ENCODE measurements around the gene CES2. TPM values are rescaled to one million over a fixed set of nuclear protein-coding genes. Genes with fewer than 3 reads are reported as not detected.

The CES2 gene
- total RNA-seq, 1 experiment from 2014 or later = 25.2 TPM

DNA sequence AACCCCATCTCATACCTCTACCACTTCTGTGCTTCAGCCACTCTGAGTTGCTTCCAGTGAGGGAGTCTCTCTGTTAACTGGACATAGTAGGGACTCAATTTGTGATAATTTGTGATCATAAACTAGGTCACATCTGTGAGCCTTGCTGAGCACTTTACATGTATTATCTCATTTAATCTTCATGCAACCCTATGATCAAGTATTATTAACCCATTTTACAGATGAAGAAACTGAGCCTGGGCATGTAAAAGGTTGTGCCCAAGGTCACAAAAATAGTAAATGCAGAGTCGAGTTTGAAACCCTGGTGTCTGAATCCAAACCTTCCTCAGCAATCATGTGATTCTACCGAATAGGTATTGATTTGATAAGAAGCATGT is 36.4 kb upstream of the CES2 start:
- Histone ChIP-seq H3K9me3 (replicated peaks) (no peaks in the 10 kb centered on the region), H3K27ac (no peak overlapping the region), H3K4me3 (no peak overlapping the region), H3K27me3 (peaks cover 4% of the 10 kb centered on the region; the same call in 1 of the 2 replicates), H3K4me1 (peaks cover 18% of the 10 kb centered on the region), H3K36me3 (no peaks in the 10 kb centered on the region)
- no peak for DNase-seq

DNA sequence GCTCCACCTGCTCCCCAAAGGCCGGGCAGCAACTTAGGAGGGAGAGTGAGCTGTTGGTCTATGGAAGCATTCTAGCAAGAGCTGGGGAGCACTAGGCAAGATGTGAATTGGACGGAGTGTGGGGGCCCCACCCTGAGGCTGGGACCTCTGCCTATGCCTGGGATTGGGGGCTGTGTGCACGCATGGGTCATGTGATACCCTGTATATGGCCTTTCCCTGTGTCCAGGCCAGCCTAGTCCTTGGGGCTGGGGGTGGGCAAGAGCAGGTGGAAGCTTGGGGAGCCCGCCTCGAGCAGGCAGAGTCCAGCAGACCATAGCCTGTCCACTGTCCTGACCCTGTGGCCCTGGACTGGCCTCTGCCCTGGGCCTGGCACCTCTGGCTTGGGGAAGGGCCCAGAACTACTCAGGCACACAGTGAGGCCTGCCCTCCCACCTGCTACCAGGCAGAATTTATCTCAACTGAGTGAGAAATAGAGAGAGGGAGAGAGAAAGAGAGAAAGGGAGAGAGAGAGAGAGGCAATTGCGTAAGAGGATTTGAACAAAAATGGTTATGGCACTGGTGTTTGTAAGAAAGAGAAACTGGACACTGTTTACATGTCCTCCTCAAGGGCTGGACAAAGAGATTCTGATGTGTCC is 35.9 kb upstream of the CES2 start:
- DNase-seq = no peak
- Histone ChIP-seq H3K4me1 (peaks cover 18% of the 10 kb centered on the region), H3K4me3 (no peak overlapping the region), H3K27me3 (peaks cover 4% of the 10 kb centered on the region; the same call in 1 of the 2 replicates), H3K36me3 (no peaks in the 10 kb centered on the region), H3K27ac (no peak overlapping the region), H3K9me3 (replicated peaks) (no peaks in the 10 kb centered on the region)

DNA sequence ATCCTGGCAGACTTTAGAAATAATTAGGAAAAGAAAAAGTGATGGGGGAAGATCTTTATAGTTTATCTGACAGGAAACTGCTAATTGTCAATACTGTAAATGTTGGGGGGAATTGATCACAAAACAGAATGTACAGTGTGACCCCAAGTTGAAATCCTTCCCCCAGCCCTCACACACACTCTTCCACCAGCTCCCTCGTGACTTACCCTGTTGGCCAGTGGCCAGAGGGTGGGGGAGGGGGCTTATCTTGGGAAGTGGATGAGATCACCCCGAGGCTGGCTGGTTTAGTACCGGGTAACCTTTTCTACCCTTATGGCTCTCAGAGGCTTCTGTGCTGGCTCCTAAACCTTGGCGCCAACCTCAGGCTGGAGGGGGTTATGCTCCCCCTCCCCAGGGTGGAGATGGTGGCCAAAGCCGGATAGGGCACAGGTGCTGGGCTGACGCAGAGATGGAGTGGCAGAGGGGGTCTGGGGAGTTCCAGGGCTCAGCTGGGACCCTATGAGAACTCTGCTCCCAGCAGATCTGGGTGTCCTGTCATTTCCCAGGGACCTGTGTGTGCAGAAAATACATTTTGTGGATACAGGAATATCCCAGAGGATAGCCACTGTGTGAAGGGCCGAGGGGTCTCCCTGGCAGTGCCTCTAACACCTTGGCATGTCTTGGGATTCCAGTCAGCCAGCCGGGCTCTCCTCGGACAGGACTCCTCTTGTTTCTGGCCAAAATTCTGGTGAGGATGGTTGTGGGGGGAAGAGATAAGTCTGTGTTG is 35.2 kb upstream of the CES2 start:
- Histone ChIP-seq H3K36me3 (no peaks in the 10 kb centered on the region), H3K27ac (no peak overlapping the region), H3K4me3 (no peak overlapping the region), H3K9me3 (replicated peaks) (no peaks in the 10 kb centered on the region), H3K4me1 (peaks cover 23% of the 10 kb centered on the region), H3K27me3 (peaks cover 4% of the 10 kb centered on the region; the same call in 1 of the 2 replicates)
- peak; percentile 86 to 88 for DNase-seq

DNA sequence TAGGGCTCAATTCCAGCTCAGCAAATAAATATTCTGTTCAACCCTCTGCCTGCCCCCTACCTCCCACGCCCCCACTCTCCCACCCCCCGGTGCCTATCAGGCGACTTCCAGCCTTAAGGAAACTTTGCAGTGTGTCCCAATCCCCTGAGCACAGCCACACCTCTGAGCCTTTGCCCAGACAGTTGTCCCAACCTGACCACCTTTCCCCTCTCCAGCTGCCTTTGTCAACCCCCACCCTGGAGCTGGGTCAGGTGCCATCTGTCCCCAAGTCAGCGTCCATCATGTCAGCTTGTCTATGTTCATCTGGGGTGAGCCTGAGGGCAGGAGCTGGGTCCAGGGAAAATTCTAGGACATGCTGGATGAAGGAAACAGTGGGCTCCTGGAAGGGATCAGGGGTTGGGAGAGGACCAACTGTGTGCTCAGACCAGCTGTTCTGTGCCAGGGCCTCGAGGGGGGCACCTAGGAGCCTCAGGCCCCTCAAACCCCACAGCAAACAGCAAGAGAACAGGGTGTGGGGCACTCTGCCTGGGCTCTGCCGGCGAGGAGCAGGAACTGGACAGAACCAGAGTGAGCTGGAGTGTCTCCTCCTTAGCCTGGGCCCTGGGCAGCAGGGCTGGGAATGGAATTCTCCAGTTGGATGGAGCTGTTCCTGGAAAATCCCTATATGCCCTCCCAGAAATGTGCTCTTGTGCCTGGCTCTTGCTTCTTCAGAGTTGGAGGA is 34.4 kb upstream of the CES2 start:
- no peak for DNase-seq
- H3K4me1 ChIP-seq = peaks cover 29% of the 10 kb centered on the region
- H3K36me3 ChIP-seq = no peaks in the 10 kb centered on the region
- H3K9me3 ChIP-seq (replicated peaks) = no peaks in the 10 kb centered on the region
- peaks cover 1% of the 10 kb centered on the region; the same call in 1 of the 2 replicates for H3K27me3 ChIP-seq
- H3K27ac ChIP-seq = no peak overlapping the region
- H3K4me3 ChIP-seq = no peak overlapping the region

DNA sequence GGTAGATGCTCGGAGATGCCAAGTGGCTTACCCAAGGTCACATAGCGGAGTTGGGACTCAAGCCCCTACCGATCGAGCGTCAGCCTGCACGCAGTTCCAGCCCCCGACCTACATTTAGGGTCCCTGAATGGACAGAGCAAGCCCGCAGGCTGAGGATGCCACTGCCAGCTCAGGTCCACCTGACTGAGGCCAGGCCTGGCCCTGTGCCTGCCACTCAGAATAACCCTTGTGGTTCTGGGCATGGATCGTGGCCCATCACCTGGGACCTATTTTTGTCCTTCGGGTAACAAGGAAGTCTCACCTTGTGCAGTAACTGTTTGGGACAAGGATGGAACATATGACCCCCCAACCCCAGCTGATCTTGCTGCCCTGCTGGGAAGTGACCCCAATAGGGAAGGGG is 33.7 kb upstream of the CES2 start:
- Histone ChIP-seq H3K4me1 (peaks cover 29% of the 10 kb centered on the region), H3K27me3 (no peaks in the 10 kb centered on the region), H3K4me3 (no peak overlapping the region), H3K9me3 (replicated peaks) (no peaks in the 10 kb centered on the region), H3K36me3 (no peaks in the 10 kb centered on the region), H3K27ac (no peak overlapping the region)
- DNase-seq = no peak

DNA sequence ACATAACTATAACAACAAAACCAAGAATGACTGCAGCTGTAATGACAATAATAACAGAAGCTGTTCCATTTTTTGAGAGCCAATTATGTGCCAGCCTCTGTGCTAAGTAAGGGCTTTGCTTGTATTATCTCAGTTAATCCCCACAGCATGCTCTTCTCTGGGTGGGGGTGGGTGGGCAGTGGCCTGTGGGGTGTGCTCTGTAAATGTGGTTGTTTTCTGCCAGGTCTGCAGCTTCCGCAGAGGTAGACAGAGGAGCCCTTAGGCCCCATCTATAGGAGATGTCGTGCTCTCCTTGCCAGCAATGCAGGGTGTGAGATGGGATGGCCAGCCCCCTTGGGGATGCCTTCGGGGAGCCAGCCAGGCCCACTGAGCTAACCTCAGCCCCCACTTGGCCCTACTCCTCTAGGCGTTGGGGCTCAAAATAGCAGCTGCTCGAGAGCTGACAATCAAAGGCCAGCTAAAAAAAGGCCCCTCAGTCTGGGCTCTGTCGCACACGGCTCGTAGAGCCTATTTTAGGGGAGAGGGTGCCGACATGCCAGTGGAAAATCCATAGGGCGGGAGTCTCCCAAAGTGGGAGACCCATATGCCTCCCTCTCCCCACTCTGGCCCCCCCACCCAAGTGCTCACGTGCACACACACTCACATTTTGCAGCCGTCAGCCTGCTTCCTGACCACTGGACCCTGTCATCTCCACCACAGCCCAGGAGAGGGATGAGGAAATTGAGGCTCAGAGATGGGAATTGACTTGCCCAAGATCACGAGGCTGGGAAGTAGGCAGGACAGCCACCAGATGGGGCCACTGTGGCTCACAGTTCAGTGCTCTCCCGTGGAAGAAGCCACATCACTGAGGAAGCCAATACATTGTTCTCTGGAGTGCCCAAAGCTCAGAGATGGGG is 32.4 kb upstream of the CES2 start:
- peak; percentile 50 to 56 for DNase-seq
- Histone ChIP-seq H3K9me3 (replicated peaks) (no peaks in the 10 kb centered on the region), H3K27ac (no peak overlapping the region), H3K4me3 (no peak overlapping the region), H3K27me3 (no peaks in the 10 kb centered on the region), H3K36me3 (no peaks in the 10 kb centered on the region), H3K4me1 (peaks cover 29% of the 10 kb centered on the region)

GRCh38 chr16:66903544-66904427 is 31.5 kb upstream of the CES2 start:
- Histone ChIP-seq H3K4me3 (no peak overlapping the region), H3K27ac (no peak overlapping the region), H3K27me3 (no peaks in the 10 kb centered on the region), H3K36me3 (no peaks in the 10 kb centered on the region), H3K9me3 (replicated peaks) (no peaks in the 10 kb centered on the region), H3K4me1 (peaks cover 29% of the 10 kb centered on the region)
- no peak for DNase-seq

DNA sequence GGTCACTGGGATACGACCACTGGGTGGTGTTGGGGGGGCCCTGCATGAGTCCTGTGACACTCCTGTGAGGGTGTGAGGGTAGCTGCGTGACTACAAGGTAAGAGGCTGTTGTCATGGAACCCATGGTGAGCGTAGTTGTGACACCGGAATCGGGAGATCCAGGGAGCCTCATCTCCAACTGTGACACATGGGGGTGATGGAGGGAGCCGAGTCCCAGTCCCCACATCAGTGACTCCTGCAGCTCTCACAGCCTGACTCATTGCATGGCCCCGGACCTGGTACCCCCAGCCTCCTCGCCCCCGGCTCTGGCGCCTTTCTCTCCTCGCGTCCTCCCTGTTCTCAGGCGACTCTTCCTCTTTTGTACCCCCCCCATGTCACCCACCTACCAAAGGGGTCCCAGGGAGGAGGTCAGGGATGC is 30.9 kb upstream of the CES2 start:
- no peak overlapping the region for H3K4me3 ChIP-seq
- DNase-seq = no peak
- no peaks in the 10 kb centered on the region for H3K9me3 ChIP-seq (replicated peaks)
- H3K27me3 ChIP-seq = no peaks in the 10 kb centered on the region
- peaks cover 29% of the 10 kb centered on the region for H3K4me1 ChIP-seq
- no peaks in the 10 kb centered on the region for H3K36me3 ChIP-seq
- no peak overlapping the region for H3K27ac ChIP-seq

DNA sequence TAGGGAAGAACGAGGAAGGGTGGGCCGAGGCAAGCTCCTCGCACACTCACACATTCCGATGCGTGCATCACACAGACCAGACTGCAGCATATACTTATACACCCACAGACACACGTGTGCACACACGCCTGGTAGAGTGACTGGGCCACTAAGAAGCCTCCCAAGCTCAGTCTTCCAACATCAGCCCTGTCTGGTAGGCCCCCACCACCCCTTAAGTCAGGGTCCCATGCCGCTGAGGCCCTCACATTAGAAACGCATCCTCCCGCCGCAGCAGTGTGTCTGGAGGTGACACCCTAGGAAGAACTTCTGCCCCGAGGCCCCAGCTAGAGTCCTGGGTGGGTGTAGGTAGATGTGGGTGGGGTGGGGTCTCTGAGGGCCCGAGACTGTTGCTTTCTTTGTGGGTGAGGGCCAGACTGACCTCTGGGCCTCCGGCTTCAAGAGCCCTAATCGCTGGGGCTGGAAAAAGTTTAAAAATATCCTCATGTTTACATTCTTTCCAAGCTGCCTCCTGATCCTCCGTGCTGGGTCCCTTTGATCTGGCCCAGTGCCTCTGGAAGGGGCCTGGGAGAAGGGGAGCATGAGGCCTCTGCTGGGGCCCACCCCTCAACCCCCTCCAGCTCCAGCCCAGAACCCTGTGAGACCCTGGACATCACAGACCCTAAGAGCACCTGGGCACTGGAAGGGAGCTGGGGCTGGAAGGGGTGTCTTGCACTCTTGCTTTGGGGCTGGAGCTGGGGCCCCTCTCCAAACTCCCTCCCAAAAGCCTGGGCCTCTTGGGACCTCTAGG is 30.3 kb upstream of the CES2 start:
- no peaks in the 10 kb centered on the region for H3K36me3 ChIP-seq
- peaks cover 23% of the 10 kb centered on the region for H3K4me1 ChIP-seq
- H3K27me3 ChIP-seq = no peaks in the 10 kb centered on the region
- no peak overlapping the region for H3K4me3 ChIP-seq
- H3K27ac ChIP-seq = no peak overlapping the region
- DNase-seq = no peak
- H3K9me3 ChIP-seq (replicated peaks) = no peaks in the 10 kb centered on the region

DNA sequence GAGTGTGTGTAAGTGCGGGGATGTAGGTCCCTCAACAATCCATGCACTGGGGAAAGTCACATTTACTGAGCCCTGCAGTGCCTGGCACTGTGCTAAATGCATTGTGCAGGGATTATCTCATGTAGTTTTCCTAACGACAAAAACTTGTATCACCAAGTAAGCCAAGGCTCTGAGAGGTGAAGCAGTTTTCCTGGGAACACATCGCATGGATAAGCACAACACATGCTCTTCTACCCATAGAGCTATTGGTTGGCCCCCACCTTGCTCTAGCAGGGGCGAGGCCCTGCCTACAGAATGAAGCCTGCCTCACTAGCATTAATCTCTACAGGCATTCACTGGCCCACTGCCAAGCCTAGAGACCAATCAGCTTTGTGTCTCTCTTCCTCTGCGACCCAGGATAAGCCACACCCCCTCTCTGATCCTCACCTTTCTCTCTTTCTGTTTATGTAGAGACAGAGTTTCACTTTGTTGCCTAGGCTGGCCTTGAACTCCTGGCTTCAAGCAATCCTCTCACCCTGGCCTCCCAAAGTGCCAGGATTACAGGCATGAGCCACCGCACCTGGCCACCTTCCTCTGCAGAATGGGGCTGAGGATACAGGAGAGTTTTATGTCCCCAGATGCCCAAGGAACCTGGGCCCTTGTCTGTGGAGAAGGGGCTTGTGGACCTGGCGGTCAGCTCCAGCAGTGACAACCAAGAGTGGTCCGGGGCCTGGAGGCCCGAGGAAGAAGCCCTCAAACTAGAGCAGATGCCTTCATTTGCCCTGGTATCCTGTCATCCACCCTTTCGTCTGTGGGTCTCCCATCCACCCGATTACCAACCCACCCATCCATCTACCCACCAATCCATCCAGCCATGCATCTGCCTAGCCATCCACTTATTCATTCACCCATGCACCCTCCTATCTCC is 29.4 kb upstream of the CES2 start:
- H3K4me3 ChIP-seq = no peak overlapping the region
- H3K9me3 ChIP-seq (replicated peaks) = no peaks in the 10 kb centered on the region
- H3K27me3 ChIP-seq = no peaks in the 10 kb centered on the region
- H3K4me1 ChIP-seq = peaks cover 15% of the 10 kb centered on the region; the same call in 1 of the 2 replicates
- no peak overlapping the region for H3K27ac ChIP-seq
- H3K36me3 ChIP-seq = no peaks in the 10 kb centered on the region
- DNase-seq = peak; percentile 59 to 69

GRCh38 chr16:66906916-66907836 is 28.1 kb upstream of the CES2 start:
- H3K9me3 ChIP-seq (replicated peaks) = no peaks in the 10 kb centered on the region
- H3K27ac ChIP-seq = no peak overlapping the region

More at GRCh38 chr16:66906916-66907836, 28.1 kb upstream of the CES2 start:
- no peak for DNase-seq
- no peak overlapping the region for H3K4me3 ChIP-seq
- no peaks in the 10 kb centered on the region for H3K36me3 ChIP-seq
- H3K27me3 ChIP-seq = no peaks in the 10 kb centered on the region
- peaks cover 15% of the 10 kb centered on the region; the same call in 1 of the 2 replicates for H3K4me1 ChIP-seq

Data from SJCRH30 (cell line).